ENCODE results near the gene AFF4.
"Not testable (repeated sequence)": the region's sequence is repeated elsewhere in the genome, so short reads cannot be mapped to it uniquely, and the experiment has no call there.

The AFF4 gene

GRCh38 chr5:132963171-132964104, at the start of gene AFF4:
TSS of gene AFF4 (minus strand) at chr5:132963634. CDS start at chr5:132937189, 26,445 bp downstream.
- FAIRE-seq: peak; percentile 19

- FAIRE-seq: not testable (repeated sequence)
Measured at GRCh38 chr5:133008455-133008854, 45.0 kb upstream of the AFF4 start.

GRCh38 chr5:133006653-133007052, 43.2 kb upstream of the AFF4 start:
- no peak for FAIRE-seq

GRCh38 chr5:132999246-132999645, 35.8 kb upstream of the AFF4 start:
- no peak for FAIRE-seq

GRCh38 chr5:132998556-132998955, 35.1 kb upstream of the AFF4 start:
- FAIRE-seq: no peak

- FAIRE-seq: no peak
Measured at GRCh38 chr5:132996307-132996706, 32.9 kb upstream of the AFF4 start.

- no peak for FAIRE-seq
Measured at GRCh38 chr5:132987531-132988408, 24.3 kb upstream of the AFF4 start.

GRCh38 chr5:132982971-132983370, 19.5 kb upstream of the AFF4 start:
- FAIRE-seq: not testable (repeated sequence)

GRCh38 chr5:132981288-132981687, 17.9 kb upstream of the AFF4 start:
- FAIRE-seq: no peak

GRCh38 chr5:132979976-132980375, 16.5 kb upstream of the AFF4 start:
- no peak for FAIRE-seq

GRCh38 chr5:132979367-132979940, 16.0 kb upstream of the AFF4 start:
- no peak for FAIRE-seq

GRCh38 chr5:132976852-132977251, 13.4 kb upstream of the AFF4 start:
- FAIRE-seq: no peak

- not testable (repeated sequence) for FAIRE-seq
Measured at GRCh38 chr5:132972436-132972828, 9.0 kb upstream of the AFF4 start.

GRCh38 chr5:132971483-132972435, 8.3 kb upstream of the AFF4 start:
- no peak for FAIRE-seq

- FAIRE-seq: no peak
Measured at GRCh38 chr5:132965120-132965519, 1.7 kb upstream of the AFF4 start.

GRCh38 chr5:132962429-132963021, 909 bp downstream of the AFF4 start:
- no peak for FAIRE-seq

GRCh38 chr5:132961887-132962286, 1.5 kb downstream of the AFF4 start:
- no peak for FAIRE-seq

- FAIRE-seq: not testable (repeated sequence)
Measured at GRCh38 chr5:132961123-132961815, 2.2 kb downstream of the AFF4 start.

GRCh38 chr5:132956166-132956799, 7.2 kb downstream of the AFF4 start:
- not testable (repeated sequence) for FAIRE-seq

GRCh38 chr5:132953710-132954109, 9.7 kb downstream of the AFF4 start:
- FAIRE-seq: no peak
